ACHN (cell line): ENCODE results near the gene RNASET2.
"Not testable (repeated sequence)": the region's sequence is repeated elsewhere in the genome, so short reads cannot be mapped to it uniquely, and the experiment has no call there.

Source experiments
- DNase-seq: peaks from one replicate; pipeline ENCODE4 v3.0.0-alpha.2; 2015
- in situ Hi-C: cut with HindIII; loops from 2 replicates; pipeline ENCODE4 v1.10.0; 2017; ENCODE audit warnings: low sequenced_read_pairs, low pct_ligation_motif_present, low pct_unique_long_range_greater_than_20kb

The RNASET2 gene

DNA sequence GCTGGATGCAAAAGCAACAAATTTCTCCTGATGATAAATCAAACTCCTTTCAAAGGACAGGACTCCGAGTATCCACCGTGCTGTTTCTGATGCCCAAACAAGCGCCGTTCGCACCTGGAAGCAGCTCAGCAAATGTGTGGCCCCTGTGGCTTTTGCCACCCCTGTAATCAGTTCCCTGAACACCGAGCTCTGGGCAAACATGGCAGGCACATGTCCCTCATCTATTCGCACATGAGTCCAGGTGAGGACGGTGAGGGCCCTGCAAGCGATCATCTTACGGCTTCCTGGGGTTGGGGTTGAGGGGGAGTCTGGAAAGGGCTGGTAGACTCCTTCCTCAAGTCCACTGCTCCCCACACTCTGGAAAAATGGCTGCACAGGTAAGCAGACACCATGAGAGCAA is 23.7 kb downstream of the RNASET2 start:
- no peak for DNase-seq
- in situ Hi-C loops = no loop called here

DNA sequence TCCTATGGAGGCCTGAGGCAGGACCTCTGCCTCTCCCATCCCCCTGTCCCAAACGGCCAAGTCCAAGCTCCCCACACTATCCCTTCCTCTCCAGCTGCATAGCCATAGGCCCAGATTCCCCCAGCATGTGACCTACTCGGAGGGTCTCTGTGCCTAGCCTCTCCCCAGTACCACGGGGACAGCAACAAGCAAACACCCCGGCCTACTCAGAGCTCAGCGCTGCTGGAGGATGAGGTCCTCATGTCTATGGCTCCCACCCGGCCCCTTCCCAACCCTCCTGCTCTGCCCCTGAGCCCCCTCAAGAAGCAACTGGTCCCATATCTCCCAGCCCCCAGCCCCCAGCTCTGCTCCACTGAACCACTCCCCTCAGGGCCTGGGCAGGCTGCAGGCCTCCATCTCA is 24.2 kb downstream of the RNASET2 start:
- no peak for DNase-seq
- in situ Hi-C loops = no loop called here

DNA sequence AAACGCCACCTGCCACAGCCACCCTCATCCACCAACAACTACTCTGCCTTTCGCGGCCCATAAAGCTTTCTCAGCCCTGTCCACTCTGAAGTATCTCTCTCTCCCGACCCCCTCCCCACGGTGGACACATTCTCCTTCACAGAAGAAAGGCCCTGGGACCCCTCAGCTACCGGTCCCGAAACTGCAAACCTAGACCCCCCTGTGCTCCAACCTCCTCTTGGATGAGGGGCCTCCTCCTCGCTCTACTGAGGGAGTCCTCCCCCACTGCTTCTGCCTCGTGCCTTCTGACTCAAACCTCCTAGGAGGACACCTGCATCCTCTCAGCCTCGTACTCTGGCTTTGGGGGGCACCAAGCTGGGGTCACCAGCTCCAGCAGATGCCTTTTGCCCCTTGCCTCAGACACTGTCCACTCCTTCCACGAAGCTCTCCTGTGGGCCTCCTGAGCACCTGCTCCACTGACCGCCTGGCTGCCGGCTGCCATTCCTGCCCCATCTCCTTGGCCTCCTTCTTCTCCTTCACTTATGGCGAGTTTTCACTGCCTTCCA is 24.9 kb downstream of the RNASET2 start:
- DNase-seq = no peak
- in situ Hi-C loops = no loop called here

DNA sequence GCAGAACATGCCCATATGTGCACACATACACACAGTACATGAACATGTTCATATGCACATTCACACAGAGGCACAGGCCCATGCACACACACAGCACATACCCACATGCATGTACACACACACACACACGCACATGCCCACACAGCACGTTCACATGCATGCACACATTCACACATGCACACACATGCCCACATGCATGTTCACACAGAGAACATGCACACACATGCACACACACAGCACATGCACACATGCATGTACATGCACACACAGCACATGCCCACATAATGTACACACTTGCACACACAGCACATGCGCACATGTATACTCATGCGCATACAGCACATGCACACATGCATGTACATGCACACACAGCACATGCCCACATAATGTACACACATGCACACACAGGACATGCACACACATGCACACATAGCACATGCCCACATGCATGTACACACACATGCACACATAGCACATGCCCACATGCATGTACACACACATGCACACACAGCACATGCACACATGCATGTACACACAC is 25.9 kb downstream of the RNASET2 start:
- no peak for DNase-seq
- in situ Hi-C loops = no loop called here

DNA sequence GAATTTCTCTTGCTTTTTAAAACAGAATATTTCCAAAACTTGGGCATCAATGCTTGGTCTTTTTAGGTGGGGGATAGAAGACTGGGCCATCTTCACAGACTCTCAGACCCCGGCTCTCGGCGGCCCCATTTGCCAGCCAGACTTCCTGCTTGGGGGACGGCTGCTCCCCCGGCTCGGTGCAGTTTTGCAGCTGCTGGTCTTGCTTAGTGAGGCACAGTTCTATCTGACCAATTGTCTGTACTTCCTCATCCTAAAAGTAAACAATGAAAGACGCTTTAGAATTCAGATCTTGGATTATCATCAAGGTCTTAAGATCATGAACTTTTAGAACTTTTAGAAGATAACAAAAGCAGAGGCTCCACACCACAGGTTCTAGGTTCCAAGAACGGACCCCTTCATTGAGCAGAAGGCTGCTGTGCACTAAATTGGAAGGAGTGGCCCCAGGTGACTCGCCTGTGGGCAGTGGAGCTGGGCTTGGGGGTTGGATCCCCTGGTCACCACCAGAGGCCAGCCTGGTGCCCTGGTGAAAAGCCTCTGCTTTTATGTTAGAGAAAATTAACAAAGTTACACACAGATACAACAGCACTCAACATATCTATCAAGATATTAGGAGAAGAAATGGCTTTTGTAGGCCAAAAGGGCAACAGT is 26.7 kb downstream of the RNASET2 start:
- DNase-seq = no peak
- in situ Hi-C loops = no loop called here

DNA sequence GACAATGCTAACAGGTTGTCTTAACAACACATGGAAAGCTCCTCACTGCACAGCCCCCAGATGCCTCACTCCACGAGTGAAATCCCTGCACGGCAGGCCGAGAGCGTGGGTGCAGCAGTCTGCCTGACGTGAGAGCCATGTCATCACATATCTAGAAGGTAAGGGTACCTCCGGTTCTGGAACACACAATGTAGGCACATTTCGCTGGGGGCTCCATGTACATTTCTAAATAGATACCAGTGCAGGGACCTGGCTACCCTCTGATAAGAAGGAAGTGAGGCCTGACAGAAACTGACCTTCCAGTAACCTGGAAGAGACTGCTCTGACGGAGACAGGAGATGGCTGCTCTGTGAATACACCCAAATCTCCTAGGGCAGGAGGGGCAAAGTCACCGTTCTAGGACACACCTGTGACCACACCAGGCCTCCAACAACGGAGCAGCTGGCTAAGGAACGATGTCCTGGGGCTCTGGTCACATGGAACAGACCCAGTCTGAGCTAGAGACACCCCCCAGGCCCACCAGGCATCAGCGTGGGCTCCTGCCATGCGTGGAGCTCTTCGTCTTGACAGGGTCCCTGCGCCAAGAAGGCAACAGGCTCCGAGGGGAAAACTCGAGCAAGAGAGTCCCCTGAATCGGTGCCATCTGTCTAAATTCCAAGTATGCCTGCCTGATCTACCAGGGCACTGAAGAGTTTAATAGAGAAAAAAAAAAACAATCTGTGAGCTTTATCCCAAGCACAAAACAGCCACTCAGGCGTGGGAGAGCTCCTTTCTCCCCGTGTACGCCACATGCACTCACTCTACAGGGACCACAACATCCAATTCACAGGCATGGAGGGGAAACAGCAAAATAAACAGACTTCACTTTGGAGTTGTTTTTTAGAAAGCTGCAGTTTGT is 27.5 kb downstream of the RNASET2 start:
- in situ Hi-C loops = no loop called here
- DNase-seq = no peak

DNA sequence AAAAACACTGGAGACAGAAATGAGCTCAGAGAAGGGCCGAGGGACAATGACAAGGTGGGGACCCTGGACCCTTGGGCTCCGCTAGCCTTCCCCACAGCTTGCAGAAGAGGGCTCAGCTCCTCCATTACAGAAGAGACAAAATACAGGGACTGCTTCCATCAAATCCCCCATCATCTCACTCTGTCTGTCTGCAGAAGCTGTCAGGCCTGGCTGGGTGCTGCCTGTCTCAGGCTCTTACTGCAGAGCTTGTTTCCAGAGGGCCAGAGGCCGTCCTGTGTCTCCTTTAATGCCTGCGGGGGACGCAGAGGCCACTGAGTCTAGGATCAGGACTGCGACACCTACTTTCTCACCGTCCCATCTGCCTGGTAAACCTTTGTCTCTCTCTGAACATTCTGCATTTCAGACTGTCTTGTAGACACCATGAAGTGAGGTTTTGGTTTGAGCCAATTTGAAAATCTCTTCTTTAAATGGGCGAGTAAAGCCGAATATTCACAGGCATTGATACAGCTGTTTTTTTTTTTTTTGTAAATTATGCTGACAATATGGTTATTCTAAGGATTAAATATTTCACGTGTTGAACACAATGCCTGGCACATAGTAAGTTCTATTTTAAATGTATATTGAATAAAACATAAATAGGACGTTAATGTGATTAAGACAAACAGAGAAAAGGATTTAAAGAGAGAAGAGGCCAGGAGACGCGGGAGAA is 28.3 kb downstream of the RNASET2 start:
- in situ Hi-C loops = no loop called here
- DNase-seq = no peak

DNA sequence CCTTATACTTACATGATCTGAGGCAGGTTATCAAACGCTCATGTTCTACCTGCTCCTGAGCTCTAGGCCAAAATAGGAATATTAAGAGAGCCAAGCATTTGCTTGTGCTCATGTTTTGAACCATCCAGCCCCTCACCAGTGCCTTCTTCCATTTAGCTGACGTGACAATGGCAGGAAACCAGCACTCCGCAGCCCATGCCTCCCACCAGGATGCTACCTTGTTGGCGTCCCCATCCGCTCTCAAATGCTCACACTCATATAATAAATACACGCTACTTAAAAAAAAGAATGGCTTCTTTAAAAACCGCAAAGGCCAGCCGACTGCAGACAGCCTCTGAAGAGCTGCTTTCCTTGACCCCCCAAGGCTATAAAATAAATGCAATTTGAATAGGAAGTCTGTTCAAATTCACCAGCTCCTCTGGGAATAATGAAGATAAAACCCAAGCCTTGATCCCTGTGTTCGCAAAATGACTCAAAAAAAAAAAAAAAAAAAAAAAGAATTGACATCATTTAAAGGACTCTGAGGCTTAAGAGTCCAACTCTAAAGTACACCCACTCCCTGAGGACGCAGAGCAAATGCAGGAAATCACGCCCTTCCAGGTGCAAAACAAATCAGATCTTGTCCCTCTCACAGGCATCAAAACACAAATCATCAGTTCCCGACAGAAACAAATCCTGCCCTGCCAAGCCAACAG is 29.0 kb downstream of the RNASET2 start:
- DNase-seq = no peak
- in situ Hi-C loops = no loop called here

DNA sequence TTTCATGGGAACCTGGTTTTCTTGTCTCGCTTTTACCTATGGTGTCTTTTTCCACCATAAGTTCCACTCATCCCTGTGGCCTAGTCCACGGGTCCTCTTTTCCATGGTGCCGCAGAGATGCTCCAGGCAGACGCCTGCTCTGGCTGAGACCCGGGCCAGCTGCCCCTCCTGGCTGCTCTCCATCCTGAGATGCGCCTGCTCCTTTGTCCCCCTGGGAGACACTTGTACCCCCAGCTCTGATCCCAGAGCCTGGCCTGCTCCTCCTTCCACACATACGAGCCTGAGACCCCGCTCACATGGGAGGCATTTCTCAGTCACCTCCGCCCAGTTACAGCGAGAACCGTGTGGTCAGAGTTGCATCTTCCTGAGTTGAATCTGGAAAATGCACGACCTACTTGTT is 29.6 kb downstream of the RNASET2 start:
- no peak for DNase-seq
- in situ Hi-C loops = no loop called here

DNA sequence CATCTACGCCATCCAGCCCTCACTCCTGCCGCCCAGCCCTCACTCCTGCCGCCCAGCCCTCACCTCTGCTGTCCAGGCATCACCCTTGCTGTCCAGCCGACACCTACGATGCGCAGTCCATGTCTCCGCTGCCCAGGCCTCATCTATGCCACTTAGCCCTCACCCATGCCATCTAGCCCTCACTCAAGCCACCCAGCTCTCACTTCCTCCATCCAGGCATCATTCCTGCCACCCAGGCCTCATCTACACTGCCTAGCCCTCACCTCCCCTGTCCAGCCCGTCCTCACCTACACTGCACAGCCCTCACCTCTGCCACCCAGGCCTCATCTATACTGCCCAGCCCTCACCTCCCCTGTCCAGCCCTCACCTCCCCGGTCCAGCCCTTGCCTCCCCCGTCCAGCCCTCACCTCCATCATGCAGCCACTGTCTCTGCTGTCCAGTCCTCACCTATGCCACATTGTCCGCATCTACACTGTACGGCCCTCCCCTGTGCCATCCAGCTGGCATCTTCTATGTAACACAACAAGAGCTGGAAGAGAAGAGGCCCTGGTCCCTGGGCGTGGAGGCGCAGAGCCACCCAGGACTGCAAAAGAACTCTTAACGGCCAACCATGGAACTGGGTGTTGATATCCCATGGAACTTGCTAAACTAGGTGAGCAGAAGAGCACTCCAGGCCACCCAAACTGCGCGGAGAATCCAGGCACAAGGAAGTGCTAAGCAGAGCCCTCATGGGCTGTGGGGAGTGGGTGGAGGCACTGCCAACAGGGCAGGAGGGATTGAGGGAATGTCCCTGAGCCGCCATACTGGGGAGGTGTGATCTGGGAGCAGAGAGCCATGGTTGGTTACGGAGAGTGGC is 31.0 kb downstream of the RNASET2 start:
- DNase-seq = no peak
- in situ Hi-C loops = no loop called here

DNA sequence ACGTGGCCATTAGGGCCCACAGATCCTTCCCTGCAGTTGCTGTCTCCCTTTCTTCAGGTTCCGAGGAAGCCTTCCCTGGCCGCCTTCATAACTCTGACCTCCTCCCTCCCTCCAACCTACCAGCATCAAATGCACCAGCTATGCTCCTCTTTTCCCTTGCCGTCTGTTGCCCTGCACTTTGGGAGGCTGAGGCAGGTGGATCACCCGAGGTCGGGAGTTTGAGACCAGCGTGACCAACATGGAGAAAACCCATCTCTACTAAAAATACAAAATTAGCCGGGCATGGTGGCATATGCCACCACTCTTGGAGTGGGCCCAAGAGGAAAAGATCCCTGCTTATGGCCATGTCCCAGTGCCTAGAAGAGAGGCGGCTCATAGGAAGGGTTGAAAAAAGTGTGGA is 31.8 kb downstream of the RNASET2 start:
- no peak for DNase-seq
- in situ Hi-C loops = no loop called here

DNA sequence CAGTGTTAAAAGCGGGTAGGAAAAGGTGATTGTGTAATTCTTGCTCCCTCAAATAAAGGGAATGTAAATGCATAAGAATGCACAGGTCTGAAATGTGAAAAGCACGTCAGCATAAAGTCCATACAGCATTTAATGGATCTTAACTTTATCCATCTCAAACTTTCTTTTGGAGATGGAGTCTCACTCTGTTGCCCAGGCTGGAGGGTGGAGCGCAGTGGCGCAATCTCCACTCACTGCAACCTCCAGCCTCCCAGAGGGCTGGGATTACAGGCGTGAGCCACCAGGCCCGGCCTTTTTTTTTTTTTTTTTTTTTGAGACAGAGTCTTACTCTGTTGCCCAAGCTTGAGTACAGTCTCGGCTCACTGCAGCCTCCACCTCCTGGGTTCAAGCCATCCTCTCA is 33.4 kb downstream of the RNASET2 start:
- DNase-seq = no peak
- in situ Hi-C loops = no loop called here

DNA sequence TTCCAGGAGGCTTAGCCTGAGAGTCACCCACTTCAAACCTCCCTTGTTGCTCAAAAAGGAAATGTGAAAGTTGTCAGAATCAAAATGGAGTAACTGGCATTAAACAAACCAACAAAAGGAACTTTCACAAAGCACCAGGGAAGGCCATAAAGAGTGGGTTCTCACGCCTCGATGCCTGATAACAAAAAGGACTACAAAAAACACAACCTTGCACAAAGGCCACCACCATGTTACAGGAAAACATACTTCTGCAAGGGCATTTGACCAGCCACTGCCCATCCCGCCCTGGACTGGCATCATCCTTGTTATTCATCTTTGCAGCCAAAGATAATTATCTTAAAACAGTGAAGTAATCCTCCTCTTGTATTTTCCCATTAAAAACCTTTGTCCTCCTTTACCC is 34.8 kb downstream of the RNASET2 start:
- DNase-seq = no peak
- in situ Hi-C loops = no loop called here

DNA sequence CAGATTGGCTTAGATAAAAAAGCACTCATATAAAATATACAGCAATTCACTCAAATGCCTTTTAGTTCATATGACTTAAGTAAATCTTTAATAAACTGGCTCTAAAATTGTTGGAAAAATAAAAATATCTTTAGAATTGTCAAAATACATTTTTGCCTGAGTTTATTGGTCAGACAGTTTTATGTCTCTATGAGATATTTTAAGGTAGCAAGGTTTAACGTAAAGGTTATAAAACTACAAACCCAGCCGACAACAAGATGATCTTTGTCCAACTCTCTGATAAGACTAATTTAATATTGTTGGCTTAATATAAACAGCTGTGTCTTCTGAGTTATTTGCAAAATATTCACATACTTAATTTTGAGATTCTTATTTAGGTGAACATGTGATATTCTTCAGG is 39.5 kb downstream of the RNASET2 start:
- in situ Hi-C loops = no loop called here
- DNase-seq = no peak

DNA sequence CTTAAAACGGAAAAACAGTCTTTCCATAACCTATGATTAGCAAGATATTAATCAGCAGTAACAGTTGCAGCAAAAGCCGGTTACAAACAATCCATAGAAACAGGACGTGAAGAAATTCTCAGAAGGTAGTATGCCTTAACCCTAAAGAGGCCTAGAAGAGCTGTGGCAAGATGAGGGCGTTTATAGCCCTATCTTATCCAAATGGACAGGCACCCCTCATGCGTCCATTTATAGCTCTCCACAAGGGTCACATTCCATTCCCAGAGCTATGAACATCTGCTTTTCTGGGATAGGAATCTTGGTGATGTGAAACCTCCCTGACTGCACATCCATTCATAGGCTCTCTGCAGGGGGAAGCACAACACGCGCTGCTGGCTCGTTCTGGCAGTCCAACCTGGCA is 40.9 kb downstream of the RNASET2 start:
- DNase-seq, in situ Hi-C loops: not testable (repeated sequence)

DNA sequence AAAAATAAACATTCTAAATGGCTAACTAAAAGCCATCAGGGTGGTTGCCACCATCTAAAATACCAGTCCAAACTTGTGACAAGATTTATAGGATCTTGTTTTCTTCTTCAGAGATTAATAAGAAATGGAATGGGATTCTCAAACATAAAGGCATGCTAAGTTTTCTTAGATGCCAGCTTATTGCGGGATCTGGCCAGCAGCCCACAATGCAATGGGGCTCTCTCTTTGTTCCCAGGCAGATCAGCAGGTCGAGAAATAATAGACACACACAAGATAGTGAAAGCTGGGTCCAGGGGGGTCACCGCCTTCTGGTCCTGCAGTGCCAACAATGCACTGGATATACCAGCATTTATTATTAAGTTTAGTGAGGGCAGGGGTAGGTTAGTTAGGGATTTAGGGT is 41.4 kb downstream of the RNASET2 start:
- in situ Hi-C loops, DNase-seq: not testable (repeated sequence)

DNA sequence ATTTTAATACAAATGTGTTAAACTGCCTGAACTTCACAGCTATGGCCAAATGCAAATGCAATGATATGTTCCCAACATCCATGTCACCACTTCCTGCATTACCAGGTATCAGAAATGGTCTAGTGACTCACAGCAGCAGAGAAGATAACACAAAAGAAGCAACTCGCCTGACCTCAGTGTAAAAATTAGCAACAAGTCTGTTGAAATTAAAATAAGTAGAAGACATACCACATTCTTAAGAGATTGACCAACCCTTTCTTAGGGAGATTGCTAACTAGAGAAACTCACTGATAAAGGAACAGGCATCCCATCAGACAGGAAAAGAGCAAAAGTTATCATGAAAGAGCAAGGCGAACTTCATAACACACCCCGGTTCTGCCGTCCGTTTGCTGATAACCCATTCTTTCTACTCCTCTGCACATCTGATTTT is 45.1 kb downstream of the RNASET2 start:
- no peak for DNase-seq
- in situ Hi-C loops = no loop called here

DNA sequence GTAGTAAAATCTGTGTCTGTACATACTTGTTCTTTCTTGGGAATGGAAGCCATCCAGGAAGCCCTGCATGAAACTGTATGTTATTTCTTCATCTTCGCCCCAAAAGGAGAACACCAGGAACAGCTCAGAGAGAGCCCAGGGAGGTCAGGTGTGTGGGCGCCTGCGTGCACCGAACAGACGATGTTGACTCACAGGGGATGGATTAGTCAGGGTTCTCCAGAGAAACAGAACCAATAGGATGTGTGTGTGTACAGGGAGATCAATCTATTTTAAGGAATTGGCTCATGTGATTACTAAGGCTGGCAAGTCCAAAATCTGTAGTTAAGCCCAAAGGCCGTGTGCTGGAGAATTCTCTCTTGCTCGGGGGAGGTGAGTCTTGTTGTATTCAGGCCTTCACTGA is 45.7 kb downstream of the RNASET2 start:
- no peak for DNase-seq
- in situ Hi-C loops = no loop called here
